ENCODE measurements around the gene DDX5.

- TF ChIP-seq CTCF (IDR thresholded peaks at IDR 0.05) (no peak), POLR2A (IDR thresholded peaks at IDR 0.05) (no peak)
These were observed 2.0 kb downstream of the DDX5 start for GRCh38 chr17:64503821-64504768.
